HCT116 (cell line): ENCODE measurements around the gene LGR6. TPM values are rescaled to one million over a fixed set of nuclear protein-coding genes. Genes with fewer than 3 reads are reported as not detected.

Experiments used
- ATAC-seq: fragments of 200-7000 bp; cut with Tn5 transposase; 2 replicates; pipeline ENCODE4 v1.9.1; 2020; ENCODE audit warnings: mild to moderate bottlenecking, moderate library complexity
- BruUV-seq: library from RNA; stranded (reverse); fragments of 400-500 nt; replicated peaks from 2 replicates; lab custom pipeline; 2021; lab: Mats Ljungman, UMichigan
- CTCF ChIA-PET: fragments of 300-600 bp; sonication (Branson Sonifier 250); formaldehyde crosslinking; loops from one replicate; lab custom pipeline; 2021; ENCODE audit warnings: antibody characterized with exemption; lab: Charles Lee
- POLR2A ChIA-PET: fragments of 300-600, 350-600 bp; sonication (Branson Sonifier 250); formaldehyde crosslinking; loops from one replicate; lab custom pipeline; 2021; ENCODE audit warnings: antibody characterized with exemption; lab: Charles Lee
- RAD21 ChIA-PET, 2 experiments: fragments of 300-600 bp; sonication (Branson Sonifier 250); formaldehyde crosslinking; loops; one replicate each; lab custom pipeline; 2023; ENCODE audit warnings: low total read pairs in 2 of 2; ENCODE audit not compliant: uncharacterized antibody in 2 of 2, unreplicated experiment in 2 of 2, low non-redundant PET in 1 of 2; lab: Charles Lee
- DNase-seq: peaks from one replicate; pipeline ENCODE4 v3.0.0-alpha.2; 2010; ENCODE audit warnings: low read depth, low spot score
- H2AFZ ChIP-seq: fragments of 200-600 bp; shearing (Covaris generic), sonication (generic); 2 replicates; pipeline ENCODE4 v1.6.1; 2017; ENCODE audit warnings: low read depth, mixed run types, mixed read lengths, antibody characterized with exemption, low read length; ENCODE audit not compliant: poor library complexity, severe bottlenecking
- H3K27ac ChIP-seq: 2 replicates; pipeline ENCODE4 v1.5.1; 2012; ENCODE audit warnings: low read depth, low read length
- H3K27me3 ChIP-seq: fragments of 200-600 bp; sonication (generic); 2 replicates; pipeline ENCODE4 v1.6.1; 2016; ENCODE audit warnings: mixed run types, low read length, mixed read lengths; ENCODE audit not compliant: insufficient read depth
- H3K36me3 ChIP-seq, 2 experiments: fragments of 200-500 bp in 1 of 2; fragments of 200-600 bp in 1 of 2; sonication (Bioruptor generic) in 1 of 2; sonication (generic) in 1 of 2; 2 replicates each; pipeline versions ENCODE4 v1.5.1 to v1.6.1; 2014 to 2016; ENCODE audit warnings: low read length in 2 of 2, inconsistent platforms in 1 of 2, mixed read lengths in 1 of 2, mixed run types in 1 of 2; ENCODE audit not compliant: insufficient read depth in 2 of 2, control insufficient read depth in 1 of 2
- H3K4me1 ChIP-seq, 2 experiments: fragments of 200-600 bp in 1 of 2; sonication (generic) in 1 of 2; 2 replicates each; pipeline versions ENCODE4 v1.5.1 to v1.6.1; 2012 to 2017; ENCODE audit warnings: low read length in 2 of 2, inconsistent platforms in 1 of 2, mild to moderate bottlenecking in 1 of 2, mixed read lengths in 1 of 2, mixed run types in 1 of 2, moderate library complexity in 1 of 2; ENCODE audit not compliant: insufficient read depth in 2 of 2, control insufficient read depth in 1 of 2
- H3K4me2 ChIP-seq: fragments of 200-600 bp; sonication (generic); 2 replicates; pipeline ENCODE4 v1.6.1; 2017; ENCODE audit warnings: mixed run types, low read length, mixed read lengths
- H3K4me3 ChIP-seq, 2 experiments: fragments of 200-600 bp in 1 of 2; sonication (generic) in 1 of 2; replicated peaks in 1 of 2; 2 replicates each; pipeline ENCODE4 v1.5.1; 2011 to 2016; ENCODE audit warnings: low read length in 2 of 2, control low read depth in 1 of 2, low read depth in 1 of 2, mild to moderate bottlenecking in 1 of 2, mixed read lengths in 1 of 2, mixed run types in 1 of 2
- H3K79me2 ChIP-seq: fragments of 200-600 bp; sonication (generic); 2 replicates; pipeline ENCODE4 v1.6.1; 2017; ENCODE audit warnings: mild to moderate bottlenecking, mixed run types, low read length, moderate library complexity, mixed read lengths; ENCODE audit not compliant: insufficient read depth
- H3K9ac ChIP-seq: fragments of 200-600 bp; sonication (generic); 2 replicates; pipeline ENCODE4 v1.6.1; 2016; ENCODE audit warnings: low read length, mixed read lengths
- H3K9me2 ChIP-seq: fragments of 200-600 bp; sonication (generic), shearing (Covaris generic); 2 replicates; pipeline ENCODE4 v1.6.1; 2017; ENCODE audit warnings: mixed run types, mild to moderate bottlenecking, moderate library complexity; ENCODE audit not compliant: insufficient read depth
- H3K9me3 ChIP-seq, 2 experiments: fragments of 200-500 bp in 1 of 2; fragments of 200-600 bp in 1 of 2; sonication (Bioruptor generic) in 1 of 2; sonication (generic) in 1 of 2; 2 replicates each; pipeline ENCODE4 v1.6.1; 2014 to 2017; ENCODE audit warnings: low read length in 2 of 2, mixed read lengths in 2 of 2, inconsistent platforms in 1 of 2, low read depth in 1 of 2, mild to moderate bottlenecking in 1 of 2, mixed run types in 1 of 2, moderate library complexity in 1 of 2; ENCODE audit not compliant: control insufficient read depth in 1 of 2, insufficient read depth in 1 of 2
- H4K20me1 ChIP-seq: fragments of 200-600 bp; sonication (generic), shearing (Covaris generic); 2 replicates; pipeline ENCODE4 v1.6.1; 2017; ENCODE audit warnings: mixed run types, mild to moderate bottlenecking, moderate library complexity; ENCODE audit not compliant: insufficient read depth
- CTCF ChIP-seq, 3 experiments: fragments of 200-600 bp in 1 of 3; sonication (generic) in 1 of 3; IDR thresholded peaks in 2 of 3; conservative IDR thresholded peaks in 1 of 3; 2 replicates each; pipeline ENCODE4 v1.5.1; 2012 to 2017; ENCODE audit warnings: low read depth in 2 of 3, low read length in 2 of 3, antibody characterized with exemption in 1 of 3, borderline replicate concordance in 1 of 3, control low read depth in 1 of 3, mild to moderate bottlenecking in 1 of 3, mixed read lengths in 1 of 3, mixed run types in 1 of 3, moderate library complexity in 1 of 3; ENCODE audit not compliant: insufficient read depth in 1 of 3
- MAX ChIP-seq: IDR thresholded peaks from 2 replicates; pipeline ENCODE4 v1.6.1; 2012
- POLR2AphosphoS5 ChIP-seq: IDR thresholded peaks from 2 replicates; pipeline ENCODE4 v1.6.1; 2011; ENCODE audit warnings: mild to moderate bottlenecking, low read depth, low read length, moderate library complexity
- RAD21 ChIP-seq: IDR thresholded peaks from 2 replicates; pipeline ENCODE4 v1.6.1; 2012; ENCODE audit warnings: low read depth, mild to moderate bottlenecking
- SRF ChIP-seq: IDR thresholded peaks from 2 replicates; pipeline ENCODE4 v1.6.1; 2012; ENCODE audit warnings: low read depth
- TCF7L2 ChIP-seq: IDR thresholded peaks from 2 replicates; pipeline ENCODE4 v1.7.0; 2011; ENCODE audit warnings: borderline replicate concordance, inconsistent platforms; ENCODE audit not compliant: insufficient read depth, insufficient read length; ENCODE audit errors: extremely low read depth
- YY1 ChIP-seq: IDR thresholded peaks from 2 replicates; pipeline ENCODE4 v1.6.1; 2011; ENCODE audit warnings: low read length, low read depth, moderate library complexity, mild to moderate bottlenecking; ENCODE audit not compliant: insufficient replicate concordance; ENCODE audit errors: extremely low read depth
- ZBTB33 ChIP-seq: IDR thresholded peaks from 2 replicates; pipeline ENCODE4 v1.6.1; 2011; ENCODE audit warnings: mild to moderate bottlenecking, low read length, moderate library complexity; ENCODE audit not compliant: insufficient replicate concordance; ENCODE audit errors: extremely low read depth
- ZFX ChIP-seq: fragments of 450-650 bp; IDR thresholded peaks from 2 replicates; pipeline ENCODE4 v1.6.1; 2017
- intact Hi-C: fragments of 100-400 bp; cut with micrococcal nuclease; formaldehyde crosslinking; loops from 2 replicates; pipeline ENCODE4 v1.10.0; 2022
- total RNA-seq: library from RNA; stranded (reverse); gene quantifications from one replicate; pipeline ENCODE4 v1.2.1, GENCODE V29; 2021; ENCODE audit not compliant: unreplicated experiment

The LGR6 gene
- total RNA-seq, 1 experiment from 2014 or later = 0.20 TPM

GRCh38 chr1:202205523-202206190 lies 12.1 kb downstream of the LGR6 start:
- POLR2A ChIA-PET = no interaction called here
- DNase-seq = no peak
- Histone ChIP-seq H3K9me2 (no peaks in the 10 kb centered on the region), H3K27me3 (no peaks in the 10 kb centered on the region; the same call in 1 of the 2 replicates), H3K27ac (no peak overlapping the region), H3K79me2 (no peaks in the 10 kb centered on the region), H3K4me2 (no peak overlapping the region), H3K4me1 (peaks cover 8 to 11% of the 10 kb centered on the region in 2 experiments), H3K4me3 (no peak overlapping the region), H4K20me1 (no peaks in the 10 kb centered on the region), H3K9me3 (no peaks in the 10 kb centered on the region), H2AFZ (no peak overlapping the region), H3K9ac (no peak overlapping the region), H3K36me3 (no peaks in the 10 kb centered on the region)
- 0 out of 2 replicates have a peak, but pooled peaks have one; percentile 13 for ATAC-seq
- intact Hi-C loops = no loop called here
- no TSS peak for BruUV-seq
- CTCF ChIA-PET = interaction anchor here (0.7 kb wide), 2 partner anchors 32 to 136 kb away, joined by 3 read pairs; partner anchors contain the start of gene UBE2T
- TF ChIP-seq RAD21 = peak; percentile 17; the same call in 1 of the 2 replicates
- no peak for TF ChIP-seq POLR2AphosphoS5
- peak in 2 of 3 experiments; percentile 49 to 64; a peak in 4 of 6 replicates for TF ChIP-seq CTCF (IDR thresholded peaks at IDR 0.05 in 2 of 3, conservative IDR thresholded peaks at IDR 0.05 in 1 of 3; ENCODE audit: borderline replicate concordance in 1 of 3, insufficient read depth in 1 of 3, low read depth in 2 of 3, low read length in 2 of 3)
- RAD21 ChIA-PET = no interaction called here

GRCh38 chr1:202207292-202207691 lies 13.7 kb downstream of the LGR6 start:
- Histone ChIP-seq H3K4me3 (no peak overlapping the region), H3K36me3 (no peaks in the 10 kb centered on the region), H3K79me2 (no peaks in the 10 kb centered on the region), H3K9me3 (no peaks in the 10 kb centered on the region), H3K4me2 (no peak overlapping the region), H2AFZ (no peak overlapping the region), H3K9ac (no peak overlapping the region), H3K27me3 (peaks cover under 1% of the 10 kb centered on the region; the same call in 1 of the 2 replicates), H3K4me1 (peaks cover 3 to 6% of the 10 kb centered on the region in 2 experiments; a peak in 3 of 4 replicates), H3K9me2 (no peaks in the 10 kb centered on the region), H3K27ac (no peak overlapping the region), H4K20me1 (no peaks in the 10 kb centered on the region)
- ATAC-seq = peak; percentile 79
- TF ChIP-seq MAX = no peak
- TF ChIP-seq TCF7L2 = no peak
- no peak for TF ChIP-seq SRF
- TF ChIP-seq YY1 = no peak
- no peak for TF ChIP-seq ZBTB33
- TF ChIP-seq ZFX = no peak
- TF ChIP-seq CTCF (IDR thresholded peaks at IDR 0.05 in 2 of 3, conservative IDR thresholded peaks at IDR 0.05 in 1 of 3; ENCODE audit: borderline replicate concordance in 1 of 3, insufficient read depth in 1 of 3, low read depth in 2 of 3, low read length in 2 of 3) = peak in 2 of 3 experiments; percentile 17 to 37; a peak in 2 of 6 replicates
- POLR2A ChIA-PET = no interaction called here
- no TSS peak for BruUV-seq
- CTCF ChIA-PET = no interaction called here
- intact Hi-C loops = no loop called here
- RAD21 ChIA-PET = no interaction called here
- DNase-seq = no peak
